ENCODE data around the gene RPS6KA5.
"Not testable (repeated sequence)": the region's sequence is repeated elsewhere in the genome, so short reads cannot be mapped to it uniquely, and the experiment has no call there.

GRCh38 chr14:90953643-90954042 lies 106.8 kb downstream of the RPS6KA5 start:
- not testable (repeated sequence) for TF ChIP-seq POLR2A (IDR thresholded peaks at IDR 0.05; ENCODE audit: low read depth, low read length); POLR2AphosphoS5 (IDR thresholded peaks at IDR 0.05; ENCODE audit: low read depth, low read length); TAF1 (IDR thresholded peaks at IDR 0.05; ENCODE audit: low read depth, low read length); PAX5 (IDR thresholded peaks at IDR 0.05; ENCODE audit: insufficient read depth, low read length, severe bottlenecking); SPI1 (IDR thresholded peaks at IDR 0.05; ENCODE audit: low read depth, low read length)
